Left forelimb (tissue), 1 donor: Measurements from ENCODE around the gene RCAN3.

Experiments used
- DNase-seq: peaks from one replicate; pipeline ENCODE4 v3.0.0-alpha.2; 2018; ENCODE audit warnings: low spot score

RCAN3 gene

DNA sequence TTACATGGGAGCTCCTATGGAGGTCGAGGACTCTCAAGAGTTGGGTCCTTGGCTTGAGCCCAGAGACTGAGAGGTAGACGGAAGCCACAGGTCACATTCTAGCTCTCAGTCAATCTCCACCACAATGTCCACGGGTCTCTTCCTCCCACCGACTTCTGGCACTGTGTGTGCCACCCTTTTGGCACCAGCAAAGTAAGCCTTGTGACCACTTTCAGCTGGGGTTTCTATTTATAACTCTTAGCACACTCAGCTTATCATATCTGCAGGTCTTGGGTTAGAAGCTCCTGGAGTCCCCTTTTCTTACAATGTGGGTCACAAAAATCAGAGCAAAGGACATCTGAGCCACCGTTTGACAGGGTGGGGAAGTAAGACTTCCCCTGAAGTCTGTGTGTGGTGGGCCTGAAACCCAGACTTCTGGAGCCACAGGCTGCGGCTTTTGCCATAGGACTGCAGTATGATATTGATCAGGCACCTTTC lies 81.6 kb downstream of the RCAN3 start:
- DNase-seq = no peak

DNA sequence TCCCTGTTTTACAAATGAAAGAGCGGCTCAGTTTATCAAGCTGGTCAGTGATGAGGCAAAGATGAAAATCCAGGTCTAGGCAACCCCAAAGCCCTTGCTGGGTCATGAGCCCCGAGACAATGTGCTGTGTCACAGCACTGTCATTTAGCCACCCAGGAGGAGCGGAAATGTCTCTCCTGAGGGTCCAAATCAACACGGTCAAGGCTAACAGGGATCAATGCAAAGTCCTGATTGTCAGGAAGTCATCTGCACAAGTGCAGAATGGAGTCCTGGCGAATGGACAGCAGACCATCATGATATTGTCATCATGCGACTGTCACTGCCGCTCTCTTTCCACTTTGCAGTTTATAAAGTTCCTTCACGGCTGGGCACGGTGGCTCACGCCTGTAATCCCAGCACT lies 83.5 kb downstream of the RCAN3 start:
- no peak for DNase-seq

DNA sequence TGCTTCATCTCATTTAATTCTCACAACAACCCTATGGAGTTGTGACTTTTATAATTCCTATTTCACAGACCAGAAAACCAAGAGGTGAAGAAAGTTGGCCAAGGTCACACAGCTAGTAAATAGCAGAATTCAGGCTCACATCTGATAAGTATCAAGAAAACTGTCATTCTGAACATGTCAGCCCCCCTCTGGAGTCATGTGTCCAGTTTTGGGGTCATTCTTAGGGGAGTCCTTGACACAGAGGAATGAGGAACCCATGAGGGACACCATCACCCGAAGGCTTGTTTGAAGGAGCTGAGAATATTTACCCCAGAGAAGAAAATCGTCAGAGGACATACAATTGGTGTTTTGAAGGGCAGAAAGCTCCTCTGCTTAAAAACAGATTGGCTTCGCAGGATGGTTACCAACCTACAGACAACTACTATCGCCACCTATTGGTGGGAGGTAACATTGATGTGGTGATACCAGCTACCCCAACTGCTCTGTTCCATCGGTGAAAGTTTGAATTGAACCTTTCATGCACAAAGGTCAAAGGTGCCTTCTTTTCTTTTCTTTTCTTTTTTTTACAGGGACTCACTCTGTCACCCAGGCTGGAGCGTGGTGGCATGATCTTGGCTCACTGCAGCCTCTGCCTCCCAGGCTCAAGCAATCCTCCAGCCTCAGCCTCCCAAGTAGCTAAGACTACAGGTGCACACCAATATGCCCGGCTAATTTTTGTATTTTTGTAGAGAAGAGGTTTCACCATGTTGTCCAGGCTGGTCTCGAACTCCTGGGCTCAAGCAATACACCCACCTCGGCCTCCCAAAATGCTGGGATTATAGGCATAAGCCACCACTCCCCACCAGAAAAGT lies 84.6 kb downstream of the RCAN3 start:
- DNase-seq = no peak

- DNase-seq = no peak
These were observed 85.9 kb downstream of the RCAN3 start for GRCh38 chr1:24588573-24588972.

DNA sequence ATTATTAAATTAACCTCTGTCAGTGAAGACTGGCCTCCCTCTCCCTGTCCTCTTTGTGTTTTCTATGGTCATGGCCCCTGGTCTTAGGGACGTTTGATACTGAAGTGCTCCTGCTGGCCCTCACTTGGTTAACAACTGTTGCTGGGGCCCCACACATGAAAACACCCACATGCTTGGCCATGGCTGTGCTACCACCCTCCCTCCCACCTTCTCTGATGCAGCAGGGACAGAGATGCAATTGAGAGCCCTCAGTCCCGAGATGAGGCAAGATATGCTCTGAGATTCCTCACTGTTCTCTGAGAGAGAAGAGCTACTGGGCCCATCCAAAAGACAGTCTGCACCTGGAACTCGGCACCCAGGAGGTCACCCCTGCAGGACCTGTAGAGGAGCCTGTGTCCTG lies 86.6 kb downstream of the RCAN3 start:
- DNase-seq = no peak
